Islet precursor cell (in vitro differentiated cells): ENCODE data around the gene MINDY4.

Experiments
- DNase-seq: peaks from one replicate; pipeline ENCODE4 v3.0.0-alpha.2; 2018

MINDY4 gene

GRCh38 chr7:30776971-30777370 is 5.8 kb downstream of the MINDY4 start:
- no peak for DNase-seq

GRCh38 chr7:30778255-30779025 is 7.2 kb downstream of the MINDY4 start:
- DNase-seq = no peak

GRCh38 chr7:30779574-30779973 is 8.4 kb downstream of the MINDY4 start:
- no peak for DNase-seq

GRCh38 chr7:30780941-30781340 is 9.7 kb downstream of the MINDY4 start:
- DNase-seq = no peak

- no peak for DNase-seq
Measured at GRCh38 chr7:30782690-30783089, 11.5 kb downstream of the MINDY4 start.

GRCh38 chr7:30785786-30786185 is 14.6 kb downstream of the MINDY4 start:
- DNase-seq = no peak

- peak; percentile 22 for DNase-seq
Measured at GRCh38 chr7:30787486-30787885, 16.3 kb downstream of the MINDY4 start.

GRCh38 chr7:30788640-30789333 is 17.6 kb downstream of the MINDY4 start:
- no peak for DNase-seq

- peak; percentile 38 for DNase-seq
Measured at GRCh38 chr7:30789334-30789711, 18.1 kb downstream of the MINDY4 start.

- peak; percentile 37 for DNase-seq
Measured at GRCh38 chr7:30790356-30790755, 19.1 kb downstream of the MINDY4 start.

GRCh38 chr7:30791114-30791513 is 19.9 kb downstream of the MINDY4 start:
- DNase-seq = peak; percentile 57

GRCh38 chr7:30795161-30795948 is 24.1 kb downstream of the MINDY4 start:
- DNase-seq = peak; percentile 89

GRCh38 chr7:30796105-30796869 is 25.1 kb downstream of the MINDY4 start:
- no peak for DNase-seq

GRCh38 chr7:30797176-30798040 is 26.2 kb downstream of the MINDY4 start:
- no peak for DNase-seq

- DNase-seq = peak; percentile 88
Measured at GRCh38 chr7:30799206-30799975, 28.2 kb downstream of the MINDY4 start.

- DNase-seq = no peak
Measured at GRCh38 chr7:30799976-30800661, 28.9 kb downstream of the MINDY4 start.

GRCh38 chr7:30800785-30801252 is 29.6 kb downstream of the MINDY4 start:
- peak; percentile 73 for DNase-seq

GRCh38 chr7:30802812-30803211 is 31.6 kb downstream of the MINDY4 start:
- DNase-seq = no peak

- no peak for DNase-seq
Measured at GRCh38 chr7:30804078-30804661, 33.0 kb downstream of the MINDY4 start.
